Astrocyte (in vitro differentiated cells and primary cell): ENCODE results near the gene P2RX1.

Experiments used
- CTCF ChIP-seq: IDR thresholded peaks from 2 replicates; pipeline ENCODE4 v1.5.1; 2011; ENCODE audit warnings: low read depth, mild to moderate bottlenecking, inconsistent platforms, low read length, moderate library complexity; ENCODE audit not compliant: insufficient read depth
- EZH2 ChIP-seq: IDR thresholded peaks from 2 replicates; pipeline ENCODE4 v1.6.1; 2012; ENCODE audit warnings: mild to moderate bottlenecking, low read length, inconsistent platforms; ENCODE audit not compliant: insufficient read depth

- TF ChIP-seq CTCF (no peak), EZH2 (no peak)
Measured at GRCh38 chr17:3895354-3895753, 20.9 kb downstream of the P2RX1 start.
